ENCODE data around the gene ANGPTL8.

DNA sequence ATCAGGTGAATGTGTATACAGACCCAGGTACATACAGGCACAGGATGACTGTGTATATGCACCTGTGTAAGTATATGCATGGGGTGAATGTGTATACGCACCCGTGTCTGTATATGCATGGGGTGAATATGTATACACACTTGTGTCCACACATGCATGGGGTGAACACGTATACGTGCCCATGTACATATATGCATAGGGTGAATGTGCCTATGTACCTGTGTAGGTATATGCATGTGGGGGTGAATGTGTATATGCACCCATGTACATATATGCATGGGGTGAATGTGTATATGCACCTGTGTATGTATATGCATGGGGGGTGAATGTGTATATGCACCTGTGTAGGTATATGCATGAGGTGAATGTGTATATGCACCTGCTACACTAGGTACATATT lies 6.9 kb upstream of the ANGPTL8 start:
- TF ChIP-seq ZBTB46 (CRISPR knock-in tag; IDR thresholded peaks at IDR 0.05; ENCODE audit: borderline replicate concordance): no peak
- TF ChIP-seq HNF4G (IDR thresholded peaks at IDR 0.05; ENCODE audit: borderline replicate concordance, low read depth, low read length): no peak
- TF ChIP-seq HNF4G (CRISPR knock-in tag; IDR thresholded peaks at IDR 0.05; ENCODE audit: borderline replicate concordance, low read depth): no peak
- TF ChIP-seq ZNF431 (CRISPR knock-in tag; IDR thresholded peaks at IDR 0.05; ENCODE audit: borderline replicate concordance, low read depth): no peak
- no peak for TF ChIP-seq ZKSCAN8 (CRISPR knock-in tag; IDR thresholded peaks at IDR 0.05; ENCODE audit: borderline replicate concordance)
- TF ChIP-seq YY1 (IDR thresholded peaks at IDR 0.05; ENCODE audit: insufficient read depth, insufficient replicate concordance, low read depth, low read length): no peak
- TF ChIP-seq, protein P1, sequence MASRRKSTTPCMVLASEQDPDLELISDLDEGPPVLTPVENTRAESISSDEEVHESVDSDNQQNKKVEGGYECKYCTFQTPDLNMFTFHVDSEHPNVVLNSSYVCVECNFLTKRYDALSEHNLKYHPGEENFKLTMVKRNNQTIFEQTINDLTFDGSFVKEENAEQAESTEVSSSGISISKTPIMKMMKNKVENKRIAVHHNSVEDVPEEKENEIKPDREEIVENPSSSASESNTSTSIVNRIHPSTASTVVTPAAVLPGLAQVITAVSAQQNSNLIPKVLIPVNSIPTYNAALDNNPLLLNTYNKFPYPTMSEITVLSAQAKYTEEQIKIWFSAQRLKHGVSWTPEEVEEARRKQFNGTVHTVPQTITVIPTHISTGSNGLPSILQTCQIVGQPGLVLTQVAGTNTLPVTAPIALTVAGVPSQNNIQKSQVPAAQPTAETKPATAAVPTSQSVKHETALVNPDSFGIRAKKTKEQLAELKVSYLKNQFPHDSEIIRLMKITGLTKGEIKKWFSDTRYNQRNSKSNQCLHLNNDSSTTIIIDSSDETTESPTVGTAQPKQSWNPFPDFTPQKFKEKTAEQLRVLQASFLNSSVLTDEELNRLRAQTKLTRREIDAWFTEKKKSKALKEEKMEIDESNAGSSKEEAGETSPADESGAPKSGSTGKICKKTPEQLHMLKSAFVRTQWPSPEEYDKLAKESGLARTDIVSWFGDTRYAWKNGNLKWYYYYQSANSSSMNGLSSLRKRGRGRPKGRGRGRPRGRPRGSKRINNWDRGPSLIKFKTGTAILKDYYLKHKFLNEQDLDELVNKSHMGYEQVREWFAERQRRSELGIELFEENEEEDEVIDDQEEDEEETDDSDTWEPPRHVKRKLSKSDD (CRISPR knock-in tag; IDR thresholded peaks at IDR 0.05; ENCODE audit: low read depth): no peak
- TF ChIP-seq, protein P2, sequence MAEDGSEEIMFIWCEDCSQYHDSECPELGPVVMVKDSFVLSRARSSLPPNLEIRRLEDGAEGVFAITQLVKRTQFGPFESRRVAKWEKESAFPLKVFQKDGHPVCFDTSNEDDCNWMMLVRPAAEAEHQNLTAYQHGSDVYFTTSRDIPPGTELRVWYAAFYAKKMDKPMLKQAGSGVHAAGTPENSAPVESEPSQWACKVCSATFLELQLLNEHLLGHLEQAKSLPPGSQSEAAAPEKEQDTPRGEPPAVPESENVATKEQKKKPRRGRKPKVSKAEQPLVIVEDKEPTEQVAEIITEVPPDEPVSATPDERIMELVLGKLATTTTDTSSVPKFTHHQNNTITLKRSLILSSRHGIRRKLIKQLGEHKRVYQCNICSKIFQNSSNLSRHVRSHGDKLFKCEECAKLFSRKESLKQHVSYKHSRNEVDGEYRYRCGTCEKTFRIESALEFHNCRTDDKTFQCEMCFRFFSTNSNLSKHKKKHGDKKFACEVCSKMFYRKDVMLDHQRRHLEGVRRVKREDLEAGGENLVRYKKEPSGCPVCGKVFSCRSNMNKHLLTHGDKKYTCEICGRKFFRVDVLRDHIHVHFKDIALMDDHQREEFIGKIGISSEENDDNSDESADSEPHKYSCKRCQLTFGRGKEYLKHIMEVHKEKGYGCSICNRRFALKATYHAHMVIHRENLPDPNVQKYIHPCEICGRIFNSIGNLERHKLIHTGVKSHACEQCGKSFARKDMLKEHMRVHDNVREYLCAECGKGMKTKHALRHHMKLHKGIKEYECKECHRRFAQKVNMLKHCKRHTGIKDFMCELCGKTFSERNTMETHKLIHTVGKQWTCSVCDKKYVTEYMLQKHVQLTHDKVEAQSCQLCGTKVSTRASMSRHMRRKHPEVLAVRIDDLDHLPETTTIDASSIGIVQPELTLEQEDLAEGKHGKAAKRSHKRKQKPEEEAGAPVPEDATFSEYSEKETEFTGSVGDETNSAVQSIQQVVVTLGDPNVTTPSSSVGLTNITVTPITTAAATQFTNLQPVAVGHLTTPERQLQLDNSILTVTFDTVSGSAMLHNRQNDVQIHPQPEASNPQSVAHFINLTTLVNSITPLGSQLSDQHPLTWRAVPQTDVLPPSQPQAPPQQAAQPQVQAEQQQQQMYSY (CRISPR knock-in tag; IDR thresholded peaks at IDR 0.05): no peak
- TF ChIP-seq CTCF (CRISPR knock-in tag; IDR thresholded peaks at IDR 0.05): no peak
- no peak for TF ChIP-seq CERS6 (CRISPR knock-in tag; IDR thresholded peaks at IDR 0.05)
- no peak for TF ChIP-seq CHD2 (IDR thresholded peaks at IDR 0.05; ENCODE audit: low read depth, low read length)
- no peak for TF ChIP-seq FIP1L1 (IDR thresholded peaks at IDR 0.05; ENCODE audit: borderline replicate concordance, insufficient read depth, low read depth, low read length)
- TF ChIP-seq ZFP36L2 (CRISPR knock-in tag; IDR thresholded peaks at IDR 0.05): no peak

All from HepG2 (cell line).